Mesenchymal stem cell (in vitro differentiated cells and primary cell): ENCODE results near the gene ARL8B.
A peak's percentile ranks its signal among the peaks of the same experiment; 100 is the strongest.

ENCODE experiments used
- DNase-seq: peaks from one replicate; pipeline ENCODE4 v3.0.0-alpha.2; 2013
- H2AFZ ChIP-seq: one replicate; pipeline ENCODE4 v1.6.1; 2013; ENCODE audit warnings: low read depth, mild to moderate bottlenecking, control low read depth, inconsistent platforms, low read length, moderate library complexity
- H2AK5ac ChIP-seq: 2 replicates; pipeline ENCODE4 v1.6.1; 2013; ENCODE audit warnings: low read length, moderate library complexity, mild to moderate bottlenecking, inconsistent platforms; ENCODE audit not compliant: severe bottlenecking
- H2BK120ac ChIP-seq: one replicate; pipeline ENCODE4 v1.6.1; 2013; ENCODE audit warnings: low read depth, mild to moderate bottlenecking, inconsistent platforms, low read length, moderate library complexity
- H2BK12ac ChIP-seq, 2 experiments: one replicate each; pipeline ENCODE4 v1.6.1; 2013; ENCODE audit warnings: inconsistent platforms in 2 of 2, low read length in 2 of 2, mild to moderate bottlenecking in 2 of 2, moderate library complexity in 2 of 2, control low read depth in 1 of 2
- H2BK15ac ChIP-seq: one replicate; pipeline ENCODE4 v1.6.1; 2013; ENCODE audit warnings: mild to moderate bottlenecking, low read depth, inconsistent platforms; ENCODE audit not compliant: poor library complexity, severe bottlenecking
- H2BK5ac ChIP-seq: 2 replicates; pipeline ENCODE4 v1.6.1; 2013; ENCODE audit warnings: low read depth, mild to moderate bottlenecking, low read length, control low read depth, inconsistent platforms; ENCODE audit not compliant: poor library complexity, severe bottlenecking
- H3K14ac ChIP-seq, 2 experiments: one replicate each; pipeline ENCODE4 v1.6.1; 2013; ENCODE audit warnings: inconsistent platforms in 2 of 2, low read length in 2 of 2, control low read depth in 1 of 2, mild to moderate bottlenecking in 1 of 2, moderate library complexity in 1 of 2
- H3K18ac ChIP-seq, 2 experiments: one replicate each; pipeline ENCODE4 v1.6.1; 2013; ENCODE audit warnings: inconsistent platforms in 2 of 2, low read length in 2 of 2, control low read depth in 1 of 2, low read depth in 1 of 2, mild to moderate bottlenecking in 1 of 2
- H3K23ac ChIP-seq, 2 experiments: one replicate each; pipeline ENCODE4 v1.6.1; 2013; ENCODE audit warnings: inconsistent platforms in 2 of 2, low read length in 2 of 2, mild to moderate bottlenecking in 2 of 2, moderate library complexity in 2 of 2, control low read depth in 1 of 2
- H3K27ac ChIP-seq: 2 replicates; pipeline ENCODE4 v1.5.1; 2013; ENCODE audit warnings: mild to moderate bottlenecking, moderate library complexity, low read length, control low read depth, inconsistent platforms; ENCODE audit not compliant: poor library complexity, severe bottlenecking
- H3K27me3 ChIP-seq, 2 experiments: 2 replicates each; pipeline versions ENCODE4 v1.6.1 to v1.7.0; 2013; ENCODE audit warnings: low read length in 2 of 2, mild to moderate bottlenecking in 2 of 2, moderate library complexity in 2 of 2, control low read depth in 1 of 2, inconsistent platforms in 1 of 2; ENCODE audit not compliant: control insufficient read depth in 1 of 2, insufficient read depth in 1 of 2
- H3K36me3 ChIP-seq, 2 experiments: 2 replicates each; pipeline versions ENCODE4 v1.6.1 to v1.7.0; 2013; ENCODE audit warnings: low read length in 2 of 2, control low read depth in 1 of 2, inconsistent platforms in 1 of 2, low read depth in 1 of 2, mild to moderate bottlenecking in 1 of 2; ENCODE audit not compliant: insufficient read depth in 2 of 2, control insufficient read depth in 1 of 2
- H3K4ac ChIP-seq, 2 experiments: one replicate each; pipeline ENCODE4 v1.6.1; 2013; ENCODE audit warnings: inconsistent platforms in 2 of 2, low read length in 2 of 2, mild to moderate bottlenecking in 2 of 2, moderate library complexity in 2 of 2, control low read depth in 1 of 2, low read depth in 1 of 2
- H3K4me1 ChIP-seq: 2 replicates; pipeline ENCODE4 v1.6.1; 2013; ENCODE audit warnings: low read depth, low read length, control low read depth; ENCODE audit not compliant: control insufficient read depth, insufficient read depth
- H3K4me2 ChIP-seq: 2 replicates; pipeline ENCODE4 v1.6.1; 2013; ENCODE audit warnings: low read length, mild to moderate bottlenecking, inconsistent platforms; ENCODE audit not compliant: poor library complexity, severe bottlenecking
- H3K4me3 ChIP-seq, 2 experiments: 2 replicates each; pipeline versions ENCODE4 v1.5.1 to v1.7.0; 2013; ENCODE audit warnings: low read length in 2 of 2, mild to moderate bottlenecking in 2 of 2, control low read depth in 1 of 2, low read depth in 1 of 2; ENCODE audit not compliant: insufficient read depth in 1 of 2
- H3K79me1 ChIP-seq: replicated peaks from 2 replicates; pipeline ENCODE4 v1.6.1; 2013; ENCODE audit warnings: mild to moderate bottlenecking, control low read depth, low read length, inconsistent platforms; ENCODE audit not compliant: poor library complexity, severe bottlenecking
- H3K9ac ChIP-seq: 2 replicates; pipeline ENCODE4 v1.7.0; 2013; ENCODE audit warnings: mild to moderate bottlenecking, low read length, moderate library complexity
- H3K9me3 ChIP-seq: 2 replicates; pipeline ENCODE4 v1.7.0; 2013; ENCODE audit warnings: mild to moderate bottlenecking, low read length; ENCODE audit not compliant: control insufficient read depth
- H4K8ac ChIP-seq: one replicate; pipeline ENCODE4 v1.6.1; 2013; ENCODE audit warnings: inconsistent platforms, mild to moderate bottlenecking, low read length, moderate library complexity
- H4K91ac ChIP-seq: one replicate; pipeline ENCODE4 v1.6.1; 2013; ENCODE audit warnings: mild to moderate bottlenecking, low read length, inconsistent platforms
- WGBS: methylation state at CpG from one replicate; pipeline ENCODE4 v1.1.7; 2013; ENCODE audit warnings: mixed read lengths; 5-methylcytosine and 5-hydroxymethylcytosine counted together

Gene ARL8B

GRCh38 chr3:5220193-5220592, 98.1 kb downstream of the ARL8B start:
- WGBS, result 73% methylated on average over 5 of the region's 5 CpGs
- no peaks in the 10 kb centered on the region for H3K9me3 ChIP-seq
- H3K4me3 ChIP-seq, result no peak overlapping the region
- no peak overlapping the region for H4K91ac ChIP-seq
- H3K36me3 ChIP-seq, result peaks cover 23 to 31% of the 10 kb centered on the region in 2 experiments
- no peak overlapping the region for H2AK5ac ChIP-seq
- H2AFZ ChIP-seq, result no peak overlapping the region
- no peak overlapping the region for H3K23ac ChIP-seq
- no peaks in the 10 kb centered on the region for H3K27me3 ChIP-seq
- H2BK15ac ChIP-seq, result no peak overlapping the region
- no peak overlapping the region for H3K27ac ChIP-seq
- H3K14ac ChIP-seq, result no peak overlapping the region
- no peak overlapping the region for H4K8ac ChIP-seq
- no peak overlapping the region for H2BK5ac ChIP-seq
- H3K18ac ChIP-seq, result no peak overlapping the region
- no peak overlapping the region for H3K9ac ChIP-seq
- H3K4ac ChIP-seq, result no peak overlapping the region
- DNase-seq, result no peak
- H3K4me2 ChIP-seq, result no peak overlapping the region
- H2BK12ac ChIP-seq, result peak overlapping the region in 1 of 2 experiments; percentile 37
- no peak overlapping the region for H2BK120ac ChIP-seq
- H3K4me1 ChIP-seq, result peaks cover 2% of the 10 kb centered on the region
- peaks cover 7% of the 10 kb centered on the region for H3K79me1 ChIP-seq

- Histone ChIP-seq H3K14ac (no peak overlapping the region), H2BK12ac (peak overlapping the region in 1 of 2 experiments; percentile 31)
Observed at GRCh38 chr3:5220667-5221431, 98.8 kb downstream of the ARL8B start.

GRCh38 chr3:5221701-5222100, 99.6 kb downstream of the ARL8B start:
- H2AK5ac ChIP-seq, result no peak overlapping the region
- no peak overlapping the region for H4K8ac ChIP-seq
- H2BK15ac ChIP-seq, result no peak overlapping the region
- H3K36me3 ChIP-seq, result peaks cover 16% of the 10 kb centered on the region in 2 experiments
- H3K9ac ChIP-seq, result no peak overlapping the region
- WGBS, result 40% methylated on average over 5 of the region's 6 CpGs
- H3K27ac ChIP-seq, result no peak overlapping the region
- no peaks in the 10 kb centered on the region for H3K27me3 ChIP-seq
- H2BK12ac ChIP-seq, result no peak overlapping the region
- no peak overlapping the region for H3K4me2 ChIP-seq
- H3K4me3 ChIP-seq, result no peak overlapping the region
- H3K23ac ChIP-seq, result no peak overlapping the region
- no peak overlapping the region for H4K91ac ChIP-seq
- H3K4me1 ChIP-seq, result peaks cover 2% of the 10 kb centered on the region
- no peak overlapping the region for H2BK5ac ChIP-seq
- H3K9me3 ChIP-seq, result no peaks in the 10 kb centered on the region
- no peak overlapping the region for H3K4ac ChIP-seq
- peak; percentile 39 for DNase-seq
- no peak overlapping the region for H2BK120ac ChIP-seq
- H3K14ac ChIP-seq, result no peak overlapping the region
- peak overlapping the region; percentile 47 to 62 for H3K18ac ChIP-seq
- peaks cover 5% of the 10 kb centered on the region for H3K79me1 ChIP-seq
- no peak overlapping the region for H2AFZ ChIP-seq

More at GRCh38 chr3:5220667-5221431, 98.8 kb downstream of the ARL8B start:
- DNase-seq, result no peak
- Histone ChIP-seq H3K4ac (no peak overlapping the region), H4K91ac (no peak overlapping the region), H3K4me3 (no peak overlapping the region), H3K23ac (no peak overlapping the region), H3K9me3 (no peaks in the 10 kb centered on the region), H3K4me2 (no peak overlapping the region), H3K18ac (peak overlapping the region in 1 of 2 experiments; percentile 16), H3K9ac (no peak overlapping the region), H2BK5ac (no peak overlapping the region), H2BK120ac (no peak overlapping the region), H2BK15ac (no peak overlapping the region), H3K79me1 (peaks cover 5% of the 10 kb centered on the region), H3K27me3 (no peaks in the 10 kb centered on the region), H3K4me1 (peaks cover 2% of the 10 kb centered on the region), H3K27ac (no peak overlapping the region), H2AK5ac (no peak overlapping the region), H3K36me3 (peaks cover 17 to 24% of the 10 kb centered on the region in 2 experiments), H4K8ac (no peak overlapping the region), H2AFZ (no peak overlapping the region)
- WGBS, result over 99% methylated on average over 10 of the region's 11 CpGs

GRCh38 chr3:5222283-5223005, 100.4 kb downstream of the ARL8B start:
- Histone ChIP-seq H2AK5ac (no peak overlapping the region), H2BK5ac (no peak overlapping the region), H2AFZ (no peak overlapping the region), H3K4me1 (peaks cover 2% of the 10 kb centered on the region), H3K23ac (no peak overlapping the region), H3K4ac (no peak overlapping the region), H3K9ac (no peak overlapping the region), H3K4me2 (no peak overlapping the region), H2BK12ac (no peak overlapping the region), H3K18ac (no peak overlapping the region), H2BK120ac (no peak overlapping the region), H3K27me3 (no peaks in the 10 kb centered on the region), H3K9me3 (no peaks in the 10 kb centered on the region), H4K8ac (no peak overlapping the region), H4K91ac (peak overlapping the region; percentile 25), H3K36me3 (peaks cover 9 to 16% of the 10 kb centered on the region in 2 experiments), H2BK15ac (no peak overlapping the region), H3K14ac (no peak overlapping the region), H3K79me1 (peaks cover 5% of the 10 kb centered on the region), H3K27ac (no peak overlapping the region), H3K4me3 (no peak overlapping the region)
- 85% methylated on average over 10 of the region's 13 CpGs for WGBS
- no peak for DNase-seq
